MCF 10A (cell line): ENCODE results near the gene CHADL. TPM values are rescaled to one million over a fixed set of nuclear protein-coding genes. Genes with fewer than 3 reads are reported as not detected.

Source experiments
- BruUV-seq: library from RNA; stranded (reverse); fragments of 400-500 nt; replicated peaks from 2 replicates; lab custom pipeline; 2021; lab: Mats Ljungman, UMichigan
- CTCF ChIA-PET: fragments of 300-600 bp; sonication (Branson Sonifier 250); formaldehyde crosslinking; extraction: SDS; loops from one replicate; lab custom pipeline; 2021; ENCODE audit warnings: antibody characterized with exemption, inconsistent platforms; lab: Yijun Ruan, JAX
- POLR2A ChIA-PET: fragments of 300-600, 350-650 bp; sonication (Branson Sonifier 250); formaldehyde crosslinking; extraction: SDS; loops from one replicate; lab custom pipeline; 2020; ENCODE audit warnings: antibody characterized with exemption, inconsistent platforms; lab: Yijun Ruan, JAX
- DNase-seq: peaks from one replicate; pipeline ENCODE4 v3.0.0-alpha.2; 2018; ENCODE audit not compliant: unreplicated experiment
- H3K27ac Mint-ChIP-seq: one replicate; pipeline ENCODE4 v1.8.0; 2022; ENCODE audit warnings: mild to moderate bottlenecking, low read depth, mixed read lengths; ENCODE audit not compliant: unreplicated experiment
- H3K27me3 Mint-ChIP-seq: one replicate; pipeline ENCODE4 v1.8.0; 2022; ENCODE audit warnings: mixed read lengths; ENCODE audit not compliant: insufficient read depth, unreplicated experiment
- H3K36me3 Mint-ChIP-seq: one replicate; pipeline ENCODE4 v1.8.0; 2022; ENCODE audit warnings: mild to moderate bottlenecking, moderate library complexity, mixed read lengths; ENCODE audit not compliant: insufficient read depth, unreplicated experiment
- H3K4me1 Mint-ChIP-seq: one replicate; pipeline ENCODE4 v1.8.0; 2022; ENCODE audit warnings: mixed read lengths; ENCODE audit not compliant: insufficient read depth, unreplicated experiment
- H3K4me3 Mint-ChIP-seq: one replicate; pipeline ENCODE4 v1.8.0; 2022; ENCODE audit warnings: mild to moderate bottlenecking, moderate library complexity, mixed read lengths; ENCODE audit not compliant: unreplicated experiment
- H3K9me3 Mint-ChIP-seq: one replicate; pipeline ENCODE4 v1.8.0; 2022; ENCODE audit warnings: mixed read lengths; ENCODE audit not compliant: unreplicated experiment
- CTCF ChIP-seq: fragments of 200-600 bp; IDR thresholded peaks from one replicate; pipeline ENCODE4 v1.8.0; 2022; ENCODE audit warnings: antibody characterized with exemption, mild to moderate bottlenecking; ENCODE audit not compliant: unreplicated experiment
- intact Hi-C: fragments of 100-400 bp; cut with micrococcal nuclease; formaldehyde crosslinking; loops from 2 replicates; pipeline ENCODE4 v1.14.1; 2022
- total RNA-seq: library from RNA; stranded (reverse); gene quantifications from 2 replicates; pipeline ENCODE4 v1.2.3, GENCODE V29; 2022

CHADL gene
- total RNA-seq, 1 experiment from 2014 or later: 0.51 TPM

DNA sequence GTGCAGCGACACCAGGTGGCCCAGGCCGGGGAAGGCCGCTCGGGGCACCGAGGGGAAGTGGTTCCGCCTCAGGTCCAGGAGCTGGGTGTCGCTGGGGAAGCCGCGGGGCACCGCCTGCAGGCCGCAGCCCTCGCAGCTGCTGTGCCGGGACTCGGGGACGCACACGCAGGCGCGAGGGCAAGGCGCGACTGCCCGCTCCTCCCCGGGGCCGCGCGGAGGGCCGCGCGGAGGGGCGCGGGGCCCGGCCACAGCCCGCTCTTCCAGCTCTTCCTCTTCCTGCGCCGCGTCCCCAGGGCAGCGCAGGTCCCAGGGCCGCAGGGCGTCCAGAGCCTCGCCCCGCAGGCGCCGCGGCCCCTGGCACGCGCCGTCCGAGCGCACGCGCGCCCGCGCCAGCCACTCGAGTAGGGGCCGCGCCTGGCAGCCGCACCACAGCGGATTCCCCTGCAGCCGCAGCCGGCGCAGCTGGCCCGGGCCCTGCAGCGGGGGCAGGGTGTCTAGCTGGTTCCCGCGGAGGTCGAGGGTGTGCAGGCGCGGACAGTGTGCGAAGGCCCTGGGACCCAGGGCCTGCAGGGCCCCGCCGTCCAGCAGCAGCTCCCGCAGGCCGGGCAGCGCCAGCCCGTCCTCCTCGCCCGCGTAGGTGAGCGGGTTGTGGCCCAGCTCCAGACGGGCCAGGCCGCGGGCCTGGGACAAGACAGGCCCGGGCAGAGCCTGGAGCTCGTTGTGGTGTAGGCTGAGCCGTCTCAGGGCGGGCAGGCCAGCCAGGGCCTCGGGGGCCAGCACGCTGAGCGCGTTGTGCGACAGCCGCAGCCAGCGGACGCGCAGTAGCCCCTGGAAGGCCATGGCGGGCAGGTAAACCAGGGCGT, 2.8 kb downstream of the CHADL start:
- Mint-ChIP-seq H3K36me3 (no peaks in the 10 kb centered on the region), H3K9me3 (no peaks in the 10 kb centered on the region), H3K4me1 (no peaks in the 10 kb centered on the region), H3K27me3 (no peaks in the 10 kb centered on the region), H3K4me3 (peak overlapping the region; percentile 33), H3K27ac (no peak overlapping the region)
- no TSS peak for BruUV-seq
- ChIA-PET CTCF (interaction anchor here (0.5 to 4.1 kb wide), 14 partner anchors 10 to 969 kb away, joined by 3 to 37 read pairs (median 4); no protein-coding TSS in a partner anchor), POLR2A (interaction anchor here (0.7 to 1.8 kb wide), 11 partner anchors 17 to 381 kb away, joined by 3 to 10 read pairs (median 4); partner anchors contain the start of genes RANGAP1, TEF and XPNPEP3)
- peak; percentile 56 for TF ChIP-seq CTCF
- intact Hi-C loops: loop anchor here (2.0 kb wide), 1 partner anchor 315 kb away; no protein-coding TSS in a partner anchor
- DNase-seq: peak; percentile 67

- intact Hi-C loops: loop anchor here (2.0 kb wide), 1 partner anchor 314 kb away; no protein-coding TSS in a partner anchor
These were observed 3.6 kb downstream of the CHADL start for GRCh38 chr22:41237036-41237706.

GRCh38 chr22:41234815-41235695, 5.7 kb downstream of the CHADL start:
- ChIA-PET POLR2A (interaction anchor here (0.6 to 0.7 kb wide), 2 partner anchors 29 to 212 kb away, joined by 3 read pairs; no protein-coding TSS in a partner anchor), CTCF (interaction anchor here (0.6 to 4.1 kb wide), 4 partner anchors 32 to 824 kb away, joined by 3 to 37 read pairs (median 4); no protein-coding TSS in a partner anchor)
- DNase-seq: no peak
- Mint-ChIP-seq H3K36me3 (peaks cover 7% of the 10 kb centered on the region), H3K27me3 (no peaks in the 10 kb centered on the region), H3K4me1 (no peaks in the 10 kb centered on the region), H3K27ac (no peak overlapping the region), H3K9me3 (no peaks in the 10 kb centered on the region), H3K4me3 (no peak overlapping the region)
- BruUV-seq: no TSS peak
- no peak for TF ChIP-seq CTCF
- intact Hi-C loops: no loop called here

More at GRCh38 chr22:41237036-41237706, 3.6 kb downstream of the CHADL start:
- TF ChIP-seq CTCF: no peak
- POLR2A ChIA-PET: interaction anchor here (0.5 to 1.8 kb wide), 9 partner anchors 17 to 315 kb away, joined by 3 to 10 read pairs (median 4); partner anchors contain the start of genes RANGAP1 and TEF
- Mint-ChIP-seq H3K27me3 (no peaks in the 10 kb centered on the region), H3K9me3 (no peaks in the 10 kb centered on the region), H3K36me3 (no peaks in the 10 kb centered on the region), H3K27ac (no peak overlapping the region), H3K4me1 (no peaks in the 10 kb centered on the region), H3K4me3 (peak overlapping the region; percentile 33)
- CTCF ChIA-PET: interaction anchor here (0.7 to 4.1 kb wide), 9 partner anchors 10 to 315 kb away, joined by 3 to 37 read pairs (median 4); no protein-coding TSS in a partner anchor
- no TSS peak for BruUV-seq
- DNase-seq: no peak
